Measurements from ENCODE around the gene KLHDC4. TPM values are rescaled to one million over a fixed set of nuclear protein-coding genes. Genes with fewer than 3 reads are reported as not detected.

KLHDC4 gene
- total and polyA plus RNA-seq, 2 experiments from 2014 or later, result 23.0 to 41.1 TPM

DNA sequence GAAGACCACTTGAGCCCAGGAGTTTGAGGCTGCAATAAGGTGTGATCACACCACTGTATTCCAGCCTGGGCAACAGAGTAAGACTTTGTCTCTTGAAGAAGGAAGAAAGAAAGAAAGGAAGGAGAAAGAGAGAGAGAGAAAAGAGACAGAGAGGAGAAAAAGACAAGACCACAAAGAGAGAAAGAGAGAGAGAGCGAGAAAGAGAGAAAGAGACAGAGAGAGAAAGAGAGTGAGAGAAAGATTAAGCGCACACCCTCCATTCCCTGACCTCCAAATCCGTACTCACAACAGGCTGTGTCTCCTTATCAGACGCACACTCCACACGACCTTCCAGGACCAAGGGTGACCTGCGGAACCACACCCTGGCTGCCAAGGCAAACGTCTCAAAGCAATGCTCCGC is 19.6 kb downstream of the KLHDC4 start:
- DNase-seq (ENCODE audit: low spot score), result no peak
- H3K9me3 Mint-ChIP-seq, result 0 out of 3 replicates have a peak, but pooled peaks cover 3% of the 10 kb centered on the region
- Histone ChIP-seq H4K20me1 (replicated peaks; ENCODE audit: insufficient read depth) (peaks cover 30% of the 10 kb centered on the region), H3K79me2 (replicated peaks; ENCODE audit: insufficient read depth) (peaks cover 84% of the 10 kb centered on the region), H3K27ac (ENCODE audit: low read depth) (no peak overlapping the region), H3K4me1 (ENCODE audit: insufficient read depth) (no peaks in the 10 kb centered on the region), H3F3A (replicated peaks; ENCODE audit: low read depth) (no peaks in the 10 kb centered on the region), H3K9me2 (ENCODE audit: insufficient read depth) (no peaks in the 10 kb centered on the region), H3K27me3 (ENCODE audit: insufficient read depth) (no peaks in the 10 kb centered on the region), H3K4me2 (no peak overlapping the region), H2AFZ (no peak overlapping the region), H3K36me3 (ENCODE audit: insufficient read depth) (peaks cover 40% of the 10 kb centered on the region), H3K4me3 (no peak overlapping the region)
- H3K27ac Mint-ChIP-seq, result no peak overlapping the region
- H3K27me3 Mint-ChIP-seq (ENCODE audit: insufficient read depth, low read depth, poor library complexity), result no peaks in the 10 kb centered on the region
- H3K4me1 Mint-ChIP-seq, result no peaks in the 10 kb centered on the region
- H3K4me3 Mint-ChIP-seq, result no peak overlapping the region
- ATAC-seq, result no peak
- TF ChIP-seq, protein P1, sequence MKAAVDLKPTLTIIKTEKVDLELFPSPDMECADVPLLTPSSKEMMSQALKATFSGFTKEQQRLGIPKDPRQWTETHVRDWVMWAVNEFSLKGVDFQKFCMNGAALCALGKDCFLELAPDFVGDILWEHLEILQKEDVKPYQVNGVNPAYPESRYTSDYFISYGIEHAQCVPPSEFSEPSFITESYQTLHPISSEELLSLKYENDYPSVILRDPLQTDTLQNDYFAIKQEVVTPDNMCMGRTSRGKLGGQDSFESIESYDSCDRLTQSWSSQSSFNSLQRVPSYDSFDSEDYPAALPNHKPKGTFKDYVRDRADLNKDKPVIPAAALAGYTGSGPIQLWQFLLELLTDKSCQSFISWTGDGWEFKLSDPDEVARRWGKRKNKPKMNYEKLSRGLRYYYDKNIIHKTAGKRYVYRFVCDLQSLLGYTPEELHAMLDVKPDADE (IDR thresholded peaks at IDR 0.05), result no peak
- peaks cover 88% of the 10 kb centered on the region for H3K36me3 Mint-ChIP-seq (ENCODE audit: low read depth)

DNA sequence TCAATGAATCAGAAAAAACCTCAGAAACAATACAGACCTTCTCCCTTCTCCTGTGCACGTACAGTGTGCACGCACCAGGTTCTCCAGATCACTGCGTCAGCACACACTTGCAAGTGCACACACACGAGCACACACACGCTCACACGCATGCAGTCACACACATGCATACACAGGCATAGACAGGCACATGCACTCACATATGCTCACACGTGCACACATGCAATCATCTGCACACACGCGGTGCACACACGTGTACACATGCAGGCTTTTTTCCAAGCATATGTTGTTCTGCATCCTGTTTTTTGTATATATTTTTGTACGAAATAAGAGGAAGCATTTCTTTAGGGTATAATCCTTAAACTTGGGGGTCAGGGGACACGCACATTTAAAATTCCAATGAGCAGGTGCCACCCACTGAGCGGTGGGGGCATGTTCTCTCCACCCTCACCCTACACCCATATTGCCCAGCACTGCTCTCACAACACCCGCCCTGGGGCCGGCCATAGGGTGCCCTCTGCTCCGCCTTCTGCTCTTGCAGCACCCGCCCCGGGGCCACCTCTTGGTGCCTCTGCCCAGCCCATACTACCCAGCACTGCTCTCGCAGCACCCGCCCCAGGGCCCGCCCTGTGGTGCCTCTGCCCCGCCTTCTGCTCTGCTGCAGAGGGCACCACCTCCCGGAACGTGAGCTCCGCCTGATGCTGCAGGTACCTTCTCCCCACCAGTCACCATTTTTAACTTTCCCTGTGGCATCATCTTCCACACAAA is 20.9 kb downstream of the KLHDC4 start:
- H4K20me1 ChIP-seq (replicated peaks; ENCODE audit: insufficient read depth), result peaks cover 38% of the 10 kb centered on the region
- peaks cover 33% of the 10 kb centered on the region for H3K36me3 ChIP-seq (ENCODE audit: insufficient read depth)
- no peak for TF ChIP-seq ZNF114 (CRISPR knock-in tag; IDR thresholded peaks at IDR 0.05)
- TF ChIP-seq, protein P2, sequence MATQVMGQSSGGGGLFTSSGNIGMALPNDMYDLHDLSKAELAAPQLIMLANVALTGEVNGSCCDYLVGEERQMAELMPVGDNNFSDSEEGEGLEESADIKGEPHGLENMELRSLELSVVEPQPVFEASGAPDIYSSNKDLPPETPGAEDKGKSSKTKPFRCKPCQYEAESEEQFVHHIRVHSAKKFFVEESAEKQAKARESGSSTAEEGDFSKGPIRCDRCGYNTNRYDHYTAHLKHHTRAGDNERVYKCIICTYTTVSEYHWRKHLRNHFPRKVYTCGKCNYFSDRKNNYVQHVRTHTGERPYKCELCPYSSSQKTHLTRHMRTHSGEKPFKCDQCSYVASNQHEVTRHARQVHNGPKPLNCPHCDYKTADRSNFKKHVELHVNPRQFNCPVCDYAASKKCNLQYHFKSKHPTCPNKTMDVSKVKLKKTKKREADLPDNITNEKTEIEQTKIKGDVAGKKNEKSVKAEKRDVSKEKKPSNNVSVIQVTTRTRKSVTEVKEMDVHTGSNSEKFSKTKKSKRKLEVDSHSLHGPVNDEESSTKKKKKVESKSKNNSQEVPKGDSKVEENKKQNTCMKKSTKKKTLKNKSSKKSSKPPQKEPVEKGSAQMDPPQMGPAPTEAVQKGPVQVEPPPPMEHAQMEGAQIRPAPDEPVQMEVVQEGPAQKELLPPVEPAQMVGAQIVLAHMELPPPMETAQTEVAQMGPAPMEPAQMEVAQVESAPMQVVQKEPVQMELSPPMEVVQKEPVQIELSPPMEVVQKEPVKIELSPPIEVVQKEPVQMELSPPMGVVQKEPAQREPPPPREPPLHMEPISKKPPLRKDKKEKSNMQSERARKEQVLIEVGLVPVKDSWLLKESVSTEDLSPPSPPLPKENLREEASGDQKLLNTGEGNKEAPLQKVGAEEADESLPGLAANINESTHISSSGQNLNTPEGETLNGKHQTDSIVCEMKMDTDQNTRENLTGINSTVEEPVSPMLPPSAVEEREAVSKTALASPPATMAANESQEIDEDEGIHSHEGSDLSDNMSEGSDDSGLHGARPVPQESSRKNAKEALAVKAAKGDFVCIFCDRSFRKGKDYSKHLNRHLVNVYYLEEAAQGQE (IDR thresholded peaks at IDR 0.05; ENCODE audit: unreplicated experiment), result no peak
- TF ChIP-seq, protein P1 (IDR thresholded peaks at IDR 0.05), result no peak
- no peak for TF ChIP-seq EZH2phosphoT487 (IDR thresholded peaks at IDR 0.05; ENCODE audit: unreplicated experiment)
- TF ChIP-seq STAT1 (IDR thresholded peaks at IDR 0.05; ENCODE audit: unreplicated experiment), result no peak
- no peak for TF ChIP-seq CREB1 (CRISPR knock-in tag; IDR thresholded peaks at IDR 0.05; ENCODE audit: low read depth)
- TF ChIP-seq, protein P3, sequence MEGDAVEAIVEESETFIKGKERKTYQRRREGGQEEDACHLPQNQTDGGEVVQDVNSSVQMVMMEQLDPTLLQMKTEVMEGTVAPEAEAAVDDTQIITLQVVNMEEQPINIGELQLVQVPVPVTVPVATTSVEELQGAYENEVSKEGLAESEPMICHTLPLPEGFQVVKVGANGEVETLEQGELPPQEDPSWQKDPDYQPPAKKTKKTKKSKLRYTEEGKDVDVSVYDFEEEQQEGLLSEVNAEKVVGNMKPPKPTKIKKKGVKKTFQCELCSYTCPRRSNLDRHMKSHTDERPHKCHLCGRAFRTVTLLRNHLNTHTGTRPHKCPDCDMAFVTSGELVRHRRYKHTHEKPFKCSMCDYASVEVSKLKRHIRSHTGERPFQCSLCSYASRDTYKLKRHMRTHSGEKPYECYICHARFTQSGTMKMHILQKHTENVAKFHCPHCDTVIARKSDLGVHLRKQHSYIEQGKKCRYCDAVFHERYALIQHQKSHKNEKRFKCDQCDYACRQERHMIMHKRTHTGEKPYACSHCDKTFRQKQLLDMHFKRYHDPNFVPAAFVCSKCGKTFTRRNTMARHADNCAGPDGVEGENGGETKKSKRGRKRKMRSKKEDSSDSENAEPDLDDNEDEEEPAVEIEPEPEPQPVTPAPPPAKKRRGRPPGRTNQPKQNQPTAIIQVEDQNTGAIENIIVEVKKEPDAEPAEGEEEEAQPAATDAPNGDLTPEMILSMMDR (conservative IDR thresholded peaks at IDR 0.05; ENCODE audit: low read depth in 2 of 2), result no peak
- TF ChIP-seq NANOG (IDR thresholded peaks at IDR 0.05; ENCODE audit: borderline replicate concordance), result no peak
- TF ChIP-seq POLR2AphosphoS5 (IDR thresholded peaks at IDR 0.05; ENCODE audit: low read depth), result no peak
- no peak for TF ChIP-seq ZNF331 (CRISPR knock-in tag; IDR thresholded peaks at IDR 0.05; ENCODE audit: low read depth)
- no peak for TF ChIP-seq EZH2 (IDR thresholded peaks at IDR 0.05; ENCODE audit: low read depth, unreplicated experiment)
- TF ChIP-seq JUNB (IDR thresholded peaks at IDR 0.05; ENCODE audit: unreplicated experiment), result no peak

More for the DNA sequence above, 20.9 kb downstream of the KLHDC4 start:
- Histone ChIP-seq H3F3A (replicated peaks; ENCODE audit: low read depth) (no peaks in the 10 kb centered on the region), H3K79me2 (replicated peaks; ENCODE audit: insufficient read depth) (peaks cover 86% of the 10 kb centered on the region), H2AFZ (no peak overlapping the region), H3K4me1 (ENCODE audit: insufficient read depth) (no peaks in the 10 kb centered on the region), H3K4me3 (no peak overlapping the region), H3K27me3 (ENCODE audit: insufficient read depth) (no peaks in the 10 kb centered on the region), H3K4me2 (no peak overlapping the region), H3K27ac (ENCODE audit: low read depth) (no peak overlapping the region), H3K9me2 (ENCODE audit: insufficient read depth) (no peaks in the 10 kb centered on the region)
- H3K27me3 Mint-ChIP-seq (ENCODE audit: insufficient read depth, low read depth, poor library complexity), result no peaks in the 10 kb centered on the region
- ATAC-seq, result peak; percentile 50; the same call in 2 of the 3 replicates
- H3K4me3 Mint-ChIP-seq, result no peak overlapping the region
- H3K27ac Mint-ChIP-seq, result no peak overlapping the region
- 0 out of 3 replicates have a peak, but pooled peaks cover 3% of the 10 kb centered on the region for H3K9me3 Mint-ChIP-seq
- DNase-seq (ENCODE audit: low spot score), result no peak
- peaks cover 84% of the 10 kb centered on the region for H3K36me3 Mint-ChIP-seq (ENCODE audit: low read depth)
- H3K4me1 Mint-ChIP-seq, result no peaks in the 10 kb centered on the region

Data from GM23338 (cell line).